Chondrocyte (in vitro differentiated cells): ENCODE measurements around the gene SNED1. TPM values are rescaled to one million over a fixed set of nuclear protein-coding genes. Genes with fewer than 3 reads are reported as not detected.
A peak's percentile ranks its signal among the peaks of the same experiment; 100 is the strongest.

Experiments
- DNase-seq: peaks from one replicate; pipeline ENCODE4 v3.0.0; 2021; ENCODE audit warnings: mixed read lengths, low spot score
- H3K27ac Mint-ChIP-seq: one replicate; pipeline ENCODE4 v1.8.0; 2021; ENCODE audit warnings: mild to moderate bottlenecking, moderate library complexity, mixed read lengths; ENCODE audit not compliant: unreplicated experiment
- H3K27me3 Mint-ChIP-seq: 2 replicates; pipeline ENCODE4 v1.8.0; 2021; ENCODE audit warnings: low read depth, mixed read lengths
- H3K36me3 Mint-ChIP-seq: 2 replicates; pipeline ENCODE4 v1.8.0; 2021; ENCODE audit warnings: low read depth, mixed read lengths
- H3K4me1 Mint-ChIP-seq: 2 replicates; pipeline ENCODE4 v1.8.0; 2021; ENCODE audit warnings: low read depth, mild to moderate bottlenecking, mixed read lengths
- H3K4me3 Mint-ChIP-seq: one replicate; pipeline ENCODE4 v1.8.0; 2021; ENCODE audit warnings: mild to moderate bottlenecking, moderate library complexity, mixed read lengths; ENCODE audit not compliant: unreplicated experiment
- H3K9me3 Mint-ChIP-seq: 2 replicates; pipeline ENCODE4 v1.8.0; 2021; ENCODE audit warnings: low read depth, mixed read lengths
- total RNA-seq: library from RNA; stranded (reverse); gene quantifications from 3 replicates; pipeline ENCODE4 v1.2.1, GENCODE V29; 2021
- TF ChIP-seq, protein P1 (sequence below): fragments of 200-600 bp; sonication (generic); IDR thresholded peaks from 2 replicates; pipeline ENCODE4 v1.5.0; 2021; ENCODE audit warnings: antibody characterized with exemption, mild to moderate bottlenecking, moderate library complexity

Gene SNED1
- total RNA-seq, 1 donor from 2014 or later, result 1.9 TPM

GRCh38 chr2:241087420-241088268, 89.2 kb downstream of the SNED1 start:
- no peak for DNase-seq
- Mint-ChIP-seq H3K27me3 (no peaks in the 10 kb centered on the region), H3K27ac (no peak overlapping the region), H3K36me3 (peaks cover 43% of the 10 kb centered on the region), H3K9me3 (peaks cover 11% of the 10 kb centered on the region), H3K4me3 (no peak overlapping the region), H3K4me1 (peaks cover 2% of the 10 kb centered on the region)
- TF ChIP-seq, protein P1, sequence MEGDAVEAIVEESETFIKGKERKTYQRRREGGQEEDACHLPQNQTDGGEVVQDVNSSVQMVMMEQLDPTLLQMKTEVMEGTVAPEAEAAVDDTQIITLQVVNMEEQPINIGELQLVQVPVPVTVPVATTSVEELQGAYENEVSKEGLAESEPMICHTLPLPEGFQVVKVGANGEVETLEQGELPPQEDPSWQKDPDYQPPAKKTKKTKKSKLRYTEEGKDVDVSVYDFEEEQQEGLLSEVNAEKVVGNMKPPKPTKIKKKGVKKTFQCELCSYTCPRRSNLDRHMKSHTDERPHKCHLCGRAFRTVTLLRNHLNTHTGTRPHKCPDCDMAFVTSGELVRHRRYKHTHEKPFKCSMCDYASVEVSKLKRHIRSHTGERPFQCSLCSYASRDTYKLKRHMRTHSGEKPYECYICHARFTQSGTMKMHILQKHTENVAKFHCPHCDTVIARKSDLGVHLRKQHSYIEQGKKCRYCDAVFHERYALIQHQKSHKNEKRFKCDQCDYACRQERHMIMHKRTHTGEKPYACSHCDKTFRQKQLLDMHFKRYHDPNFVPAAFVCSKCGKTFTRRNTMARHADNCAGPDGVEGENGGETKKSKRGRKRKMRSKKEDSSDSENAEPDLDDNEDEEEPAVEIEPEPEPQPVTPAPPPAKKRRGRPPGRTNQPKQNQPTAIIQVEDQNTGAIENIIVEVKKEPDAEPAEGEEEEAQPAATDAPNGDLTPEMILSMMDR, result no peak

DNA sequence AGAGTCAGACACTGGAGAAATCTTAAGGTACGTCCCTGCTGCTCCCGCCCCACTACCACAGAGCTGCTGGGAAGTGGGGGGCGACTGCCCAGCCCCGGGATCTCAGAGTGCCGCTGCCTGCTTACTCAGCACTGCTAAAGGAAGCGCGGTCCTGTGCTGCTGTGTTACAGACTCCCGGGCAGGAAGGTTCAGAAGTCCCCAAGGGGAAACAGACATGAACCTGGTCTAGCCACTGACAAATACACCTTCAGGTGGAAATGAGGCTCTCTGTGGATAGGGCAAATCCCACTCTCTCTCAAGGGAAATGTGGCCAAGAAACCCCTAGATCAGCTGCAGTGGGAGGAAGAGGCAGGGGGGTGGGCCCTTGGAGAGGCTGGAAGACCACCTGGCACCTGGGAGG, 90.0 kb downstream of the SNED1 start:
- H3K27me3 Mint-ChIP-seq, result no peaks in the 10 kb centered on the region
- peaks cover 44% of the 10 kb centered on the region for H3K36me3 Mint-ChIP-seq
- no peak overlapping the region for H3K4me3 Mint-ChIP-seq
- TF ChIP-seq, protein P1, result no peak
- peaks cover 8% of the 10 kb centered on the region for H3K4me1 Mint-ChIP-seq
- H3K9me3 Mint-ChIP-seq, result peaks cover 11% of the 10 kb centered on the region
- no peak overlapping the region for H3K27ac Mint-ChIP-seq
- DNase-seq, result no peak

GRCh38 chr2:241088791-241089732, 90.6 kb downstream of the SNED1 start:
- Mint-ChIP-seq H3K4me1 (peaks cover 14% of the 10 kb centered on the region), H3K9me3 (peaks cover 11% of the 10 kb centered on the region), H3K27ac (no peak overlapping the region), H3K36me3 (peaks cover 44% of the 10 kb centered on the region), H3K4me3 (no peak overlapping the region), H3K27me3 (no peaks in the 10 kb centered on the region)
- TF ChIP-seq, protein P1, result no peak
- no peak for DNase-seq

DNA sequence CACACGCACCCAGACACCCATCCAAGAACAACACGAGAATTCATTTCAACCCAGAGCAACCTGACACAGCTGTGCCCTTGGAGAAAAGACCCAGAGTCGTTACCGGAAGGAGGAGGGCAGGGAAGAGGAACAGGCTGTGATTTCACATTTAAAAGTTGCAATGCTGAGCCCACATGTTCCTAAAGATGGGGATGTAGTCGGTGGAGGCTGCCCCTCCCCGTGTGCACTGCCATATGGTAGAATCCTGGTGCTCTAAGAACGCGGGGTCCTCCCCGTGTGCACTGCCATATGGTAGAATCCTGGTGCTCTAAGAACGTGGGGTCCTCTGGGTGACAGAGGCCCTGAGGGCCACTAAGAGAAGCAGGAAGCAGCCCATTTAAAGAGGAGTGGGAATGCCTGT, 92.8 kb downstream of the SNED1 start:
- no peak overlapping the region for H3K4me3 Mint-ChIP-seq
- TF ChIP-seq, protein P1, result no peak
- H3K4me1 Mint-ChIP-seq, result peaks cover 15% of the 10 kb centered on the region
- no peak for DNase-seq
- H3K27me3 Mint-ChIP-seq, result no peaks in the 10 kb centered on the region
- H3K9me3 Mint-ChIP-seq, result no peaks in the 10 kb centered on the region
- H3K36me3 Mint-ChIP-seq, result peaks cover 44% of the 10 kb centered on the region
- peak overlapping the region; percentile 14 for H3K27ac Mint-ChIP-seq

DNA sequence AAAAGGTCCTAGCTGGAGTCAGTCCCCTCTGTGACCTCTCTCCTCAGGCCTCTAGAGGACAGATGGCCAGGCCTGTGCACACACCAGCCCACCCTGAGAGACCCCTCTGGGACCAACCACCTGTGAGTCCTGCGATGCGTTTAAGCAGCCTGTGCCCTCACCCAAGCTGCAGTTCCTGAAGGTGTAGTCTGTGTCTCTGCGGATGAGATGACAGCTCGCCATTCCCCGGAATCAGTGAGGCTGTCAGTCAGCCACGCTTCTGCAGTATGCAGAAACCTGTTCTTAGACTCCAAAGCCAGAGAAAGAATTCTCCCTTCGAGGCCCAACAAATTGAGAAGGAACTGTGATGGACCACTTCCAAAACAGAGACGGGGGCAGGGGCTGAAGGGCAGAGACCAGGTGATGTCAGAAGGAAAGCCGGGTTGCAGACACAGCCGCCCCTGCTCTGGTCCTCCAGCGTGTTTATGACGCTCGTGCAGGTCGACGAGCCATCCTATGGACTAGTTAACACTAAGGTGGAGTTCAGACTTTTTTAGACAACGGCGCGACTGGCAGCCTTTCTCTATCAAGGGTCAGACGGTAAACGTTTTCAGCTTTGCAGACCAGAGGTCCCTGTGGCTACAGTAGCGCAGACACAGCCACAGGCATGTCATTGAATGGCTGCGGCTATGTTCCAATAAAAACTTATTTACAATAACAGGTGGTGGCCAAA, 93.5 kb downstream of the SNED1 start:
- DNase-seq, result no peak
- Mint-ChIP-seq H3K4me3 (no peak overlapping the region), H3K9me3 (no peaks in the 10 kb centered on the region), H3K27ac (no peak overlapping the region), H3K4me1 (peaks cover 15% of the 10 kb centered on the region), H3K36me3 (peaks cover 42% of the 10 kb centered on the region), H3K27me3 (no peaks in the 10 kb centered on the region)
- TF ChIP-seq, protein P1, result no peak
